Uterus (tissue), 2 donors: ENCODE data around the gene MS4A10.

Experiments
- CTCF ChIP-seq, 4 experiments: fragments of 200-600 bp in 2 of 4; fragments of 450-650 bp in 2 of 4; sonication (generic) in 2 of 4; IDR thresholded peaks; one replicate each; pipeline ENCODE4 v1.5.1; 2016 to 2019; ENCODE audit warnings: antibody characterized with exemption in 4 of 4, mild to moderate bottlenecking in 2 of 4, moderate library complexity in 1 of 4
- POLR2A ChIP-seq, 2 donors: fragments of 450-650 bp; IDR thresholded peaks; one replicate each; pipeline ENCODE4 v1.6.1; 2016; ENCODE audit warnings: antibody characterized with exemption in 2 of 2, mild to moderate bottlenecking in 1 of 2, moderate library complexity in 1 of 2

GRCh38 chr11:60818057-60818456 lies 32.9 kb downstream of the MS4A10 start:
- TF ChIP-seq CTCF (IDR thresholded peaks at IDR 0.05) (no peak), POLR2A (IDR thresholded peaks at IDR 0.05) (no peak)
